Caco-2 (cell line): ENCODE measurements around the gene NFIA. TPM values are rescaled to one million over a fixed set of nuclear protein-coding genes. Genes with fewer than 3 reads are reported as not detected.

ENCODE experiments used
- BruUV-seq: library from RNA; stranded (reverse); fragments of 400-500 nt; replicated peaks from 2 replicates; lab custom pipeline; 2021; lab: Mats Ljungman, UMichigan
- CTCF ChIA-PET: fragments of 300-600 bp; sonication (Branson Sonifier 250); formaldehyde crosslinking; loops from one replicate; lab custom pipeline; 2022; ENCODE audit warnings: antibody characterized with exemption; lab: Charles Lee
- POLR2A ChIA-PET: fragments of 300-600 bp; sonication (Branson Sonifier 250); formaldehyde crosslinking; loops from one replicate; lab custom pipeline; 2022; ENCODE audit warnings: antibody characterized with exemption; lab: Charles Lee
- DNase-seq, 2 experiments: peaks; one replicate each; pipeline versions ENCODE4 v3.0.0 to v3.0.0-alpha.2; 2020 to 2022
- H3K27me3 ChIP-seq: replicated peaks from 2 replicates; pipeline ENCODE4 v1.6.0; 2011; ENCODE audit warnings: low read length; ENCODE audit not compliant: control insufficient read depth, insufficient read depth
- H3K36me3 ChIP-seq: 2 replicates; pipeline ENCODE4 v1.5.1; 2011; ENCODE audit warnings: low read length; ENCODE audit not compliant: control insufficient read depth, insufficient read depth
- H3K4me1 ChIP-seq: fragments of 250-450 bp; sonication (Bioruptor Pico); 2 replicates; pipeline ENCODE4 v1.5.1; 2020; ENCODE audit warnings: mild to moderate bottlenecking
- H3K4me3 ChIP-seq: 2 replicates; pipeline ENCODE4 v1.5.1; 2011; ENCODE audit warnings: low read depth, mild to moderate bottlenecking, control low read depth, low read length
- H3K9me3 ChIP-seq: fragments of 250-450 bp; sonication (Bioruptor Pico); 2 replicates; pipeline ENCODE4 v1.5.1; 2020; ENCODE audit warnings: mild to moderate bottlenecking, moderate library complexity
- H3K27ac Mint-ChIP-seq: one replicate; pipeline ENCODE4 v1.8.0; 2022; ENCODE audit warnings: mixed read lengths; ENCODE audit not compliant: unreplicated experiment
- H3K27me3 Mint-ChIP-seq: one replicate; pipeline ENCODE4 v1.8.0; 2022; ENCODE audit warnings: mixed read lengths; ENCODE audit not compliant: insufficient read depth, unreplicated experiment
- H3K36me3 Mint-ChIP-seq: one replicate; pipeline ENCODE4 v1.8.0; 2022; ENCODE audit warnings: mild to moderate bottlenecking, mixed read lengths; ENCODE audit not compliant: insufficient read depth, unreplicated experiment
- H3K4me1 Mint-ChIP-seq: one replicate; pipeline ENCODE4 v1.8.0; 2022; ENCODE audit warnings: low read depth, mixed read lengths; ENCODE audit not compliant: unreplicated experiment
- H3K4me3 Mint-ChIP-seq: one replicate; pipeline ENCODE4 v1.8.0; 2022; ENCODE audit warnings: mild to moderate bottlenecking, moderate library complexity, mixed read lengths; ENCODE audit not compliant: unreplicated experiment
- H3K9me3 Mint-ChIP-seq: one replicate; pipeline ENCODE4 v1.8.0; 2022; ENCODE audit warnings: mixed read lengths; ENCODE audit not compliant: unreplicated experiment
- CTCF ChIP-seq, 2 experiments: fragments of 200-600 bp in 1 of 2; IDR thresholded peaks; 1 replicate in 1 of 2; 2 replicates in 1 of 2; pipeline versions ENCODE4 v1.5.1 to v1.8.0; 2011 to 2022; ENCODE audit warnings: antibody characterized with exemption in 1 of 2, control low read depth in 1 of 2, inconsistent platforms in 1 of 2, low read depth in 1 of 2, low read length in 1 of 2, mild to moderate bottlenecking in 1 of 2, moderate library complexity in 1 of 2; ENCODE audit not compliant: insufficient read depth in 1 of 2, severe bottlenecking in 1 of 2, unreplicated experiment in 1 of 2
- intact Hi-C: fragments of 100-400 bp; cut with micrococcal nuclease; formaldehyde crosslinking; loops from one replicate; pipeline ENCODE4 v1.10.0; 2022; ENCODE audit not compliant: unreplicated experiment
- total RNA-seq: library from RNA; stranded (reverse); gene quantifications from 2 replicates; pipeline ENCODE4 v1.2.3, GENCODE V29; 2022

Gene NFIA
- total RNA-seq, 1 experiment from 2014 or later, result 1.4 TPM

GRCh38 chr1:61215676-61216289, 133.4 kb downstream of the NFIA start:
- no peak for DNase-seq
- Histone ChIP-seq H3K27me3 (no peaks in the 10 kb centered on the region), H3K4me3 (no peak overlapping the region), H3K36me3 (no peaks in the 10 kb centered on the region), H3K9me3 (no peaks in the 10 kb centered on the region), H3K4me1 (no peaks in the 10 kb centered on the region)
- no peaks in the 10 kb centered on the region for H3K4me1 Mint-ChIP-seq
- no TSS peak for BruUV-seq
- H3K4me3 Mint-ChIP-seq, result no peak overlapping the region
- no peaks in the 10 kb centered on the region for H3K27me3 Mint-ChIP-seq
- H3K27ac Mint-ChIP-seq, result no peak overlapping the region
- CTCF ChIA-PET, result no interaction called here
- no peaks in the 10 kb centered on the region for H3K9me3 Mint-ChIP-seq
- POLR2A ChIA-PET, result no interaction called here
- no peak for TF ChIP-seq CTCF (IDR thresholded peaks at IDR 0.05; ENCODE audit: insufficient read depth in 1 of 2, low read depth in 1 of 2, low read length in 1 of 2, severe bottlenecking in 1 of 2, unreplicated experiment in 1 of 2)
- H3K36me3 Mint-ChIP-seq, result no peaks in the 10 kb centered on the region
- intact Hi-C loops, result no loop called here

GRCh38 chr1:61220536-61220935, 138.2 kb downstream of the NFIA start:
- no peaks in the 10 kb centered on the region for H3K27me3 ChIP-seq
- H3K36me3 ChIP-seq, result no peaks in the 10 kb centered on the region
- POLR2A ChIA-PET, result no interaction called here
- H3K9me3 ChIP-seq, result no peaks in the 10 kb centered on the region
- no peak overlapping the region for H3K27ac Mint-ChIP-seq
- TF ChIP-seq CTCF (IDR thresholded peaks at IDR 0.05; ENCODE audit: insufficient read depth in 1 of 2, low read depth in 1 of 2, low read length in 1 of 2, severe bottlenecking in 1 of 2, unreplicated experiment in 1 of 2), result no peak
- H3K36me3 Mint-ChIP-seq, result no peaks in the 10 kb centered on the region
- intact Hi-C loops, result no loop called here
- no peaks in the 10 kb centered on the region for H3K4me1 Mint-ChIP-seq
- H3K9me3 Mint-ChIP-seq, result no peaks in the 10 kb centered on the region
- no peaks in the 10 kb centered on the region for H3K4me1 ChIP-seq
- DNase-seq, result no peak
- BruUV-seq, result no TSS peak
- CTCF ChIA-PET, result no interaction called here
- H3K4me3 Mint-ChIP-seq, result no peak overlapping the region
- H3K27me3 Mint-ChIP-seq, result no peaks in the 10 kb centered on the region
- no peak overlapping the region for H3K4me3 ChIP-seq

- no peak overlapping the region for H3K27ac Mint-ChIP-seq
- H3K4me1 ChIP-seq, result no peaks in the 10 kb centered on the region
- no peaks in the 10 kb centered on the region for H3K4me1 Mint-ChIP-seq
- intact Hi-C loops, result no loop called here
- no peaks in the 10 kb centered on the region for H3K9me3 Mint-ChIP-seq
- ChIA-PET POLR2A (no interaction called here), CTCF (no interaction called here)
- no peaks in the 10 kb centered on the region for H3K9me3 ChIP-seq
- no peaks in the 10 kb centered on the region for H3K36me3 ChIP-seq
- no peak for DNase-seq
- no peaks in the 10 kb centered on the region for H3K27me3 ChIP-seq
- no peak overlapping the region for H3K4me3 Mint-ChIP-seq
- BruUV-seq, result no TSS peak
- H3K4me3 ChIP-seq, result no peak overlapping the region
- no peaks in the 10 kb centered on the region for H3K36me3 Mint-ChIP-seq
- TF ChIP-seq CTCF (IDR thresholded peaks at IDR 0.05; ENCODE audit: insufficient read depth in 1 of 2, low read depth in 1 of 2, low read length in 1 of 2, severe bottlenecking in 1 of 2, unreplicated experiment in 1 of 2), result no peak
- no peaks in the 10 kb centered on the region for H3K27me3 Mint-ChIP-seq
Observed at GRCh38 chr1:61221642-61222041, 139.3 kb downstream of the NFIA start.
